ENCODE measurements around the gene SYNE3.

GRCh38 chr14:95527387-95528002, 11.0 kb upstream of the SYNE3 start:
- TF ChIP-seq CTCF (IDR thresholded peaks at IDR 0.05; ENCODE audit: low read length) (peak; percentile 92), EZH2 (IDR thresholded peaks at IDR 0.05; ENCODE audit: borderline replicate concordance, low read length) (no peak)

Data from OCI-LY1 (cell line).